GM18508 (cell line): ENCODE results near the gene FAM240A.

Experiments used
- ATAC-seq: cut with Tn5 transposase; IDR thresholded peaks from one replicate; pipeline ENCODE4 v1.9.1; 2021; ENCODE audit warnings: moderate number of reproducible peaks; ENCODE audit not compliant: insufficient read depth, unreplicated experiment

The FAM240A gene

DNA sequence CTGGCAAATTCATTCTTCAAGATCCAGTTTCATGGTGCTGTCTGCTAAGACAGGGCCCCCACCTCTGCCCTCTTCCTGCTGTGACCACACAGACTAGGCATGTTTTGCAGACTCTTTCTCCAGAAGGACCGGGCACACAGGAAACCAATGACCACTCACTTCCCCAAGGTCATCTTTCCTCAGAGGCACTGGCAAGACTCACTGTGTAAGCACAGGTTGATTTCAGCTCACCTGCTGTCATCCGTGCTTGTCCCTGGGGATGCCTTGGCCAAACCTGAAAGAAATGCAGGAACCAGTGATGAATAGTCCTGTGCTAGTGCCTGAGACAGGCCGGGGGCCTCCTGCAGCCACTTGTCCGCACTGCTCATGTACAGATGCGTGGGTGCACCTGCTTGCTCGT, 47.7 kb downstream of the FAM240A start:
- no peak for ATAC-seq

DNA sequence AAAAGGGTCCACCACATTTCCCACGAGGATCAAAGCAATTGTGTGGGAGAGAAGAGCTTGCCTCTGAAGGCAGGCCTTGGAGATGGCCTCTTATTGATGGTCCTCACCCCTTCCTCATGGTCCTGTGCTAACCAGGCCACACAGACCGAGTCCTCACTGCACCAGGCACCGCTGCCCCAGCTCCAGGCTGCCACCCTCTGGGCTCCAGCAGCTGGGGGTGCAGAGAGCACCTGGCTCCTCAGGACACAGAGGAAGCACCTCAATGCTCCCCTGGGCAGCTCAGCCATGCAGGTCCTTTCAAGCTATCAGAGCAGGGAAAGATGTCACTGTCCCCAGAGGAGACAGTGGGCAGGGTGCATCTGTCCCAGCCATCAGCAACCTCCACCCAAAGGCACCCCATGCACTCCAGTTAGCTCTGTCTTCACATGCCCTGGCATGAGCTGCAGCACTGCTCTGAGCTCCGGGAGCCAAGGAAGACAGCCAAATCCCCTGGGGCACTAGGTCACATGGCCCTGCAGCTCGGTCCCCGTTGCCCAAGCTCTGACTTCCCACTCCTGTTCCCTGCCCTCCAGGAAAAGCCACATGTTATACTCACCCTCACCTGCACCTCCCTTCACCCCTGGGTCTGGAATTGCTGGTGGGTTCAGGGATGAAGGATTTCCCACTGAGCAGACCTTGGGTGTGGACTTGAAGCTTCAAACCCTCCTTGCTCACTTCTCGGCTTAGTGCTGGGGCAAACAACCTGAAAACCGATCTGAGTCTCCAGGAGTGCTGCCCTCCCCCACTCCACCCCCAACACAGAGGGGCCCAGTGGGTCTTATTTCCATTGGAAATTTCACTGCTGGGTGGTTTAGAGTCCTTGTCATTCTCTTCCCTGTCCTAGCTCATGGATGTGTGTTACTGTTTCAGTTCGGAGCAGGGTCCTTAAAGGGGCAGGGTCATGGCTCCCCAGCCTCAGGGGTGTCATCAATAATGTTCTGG, 48.5 kb downstream of the FAM240A start:
- no peak for ATAC-seq

- ATAC-seq, result no peak
Observed at GRCh38 chr3:46661776-46662766, 49.7 kb downstream of the FAM240A start.

- no peak for ATAC-seq
Observed at GRCh38 chr3:46662771-46663551, 50.6 kb downstream of the FAM240A start.

- ATAC-seq, result no peak
Observed at GRCh38 chr3:46663591-46664135, 51.3 kb downstream of the FAM240A start.

- no peak for ATAC-seq
Observed at GRCh38 chr3:46664188-46664970, 52.1 kb downstream of the FAM240A start.

DNA sequence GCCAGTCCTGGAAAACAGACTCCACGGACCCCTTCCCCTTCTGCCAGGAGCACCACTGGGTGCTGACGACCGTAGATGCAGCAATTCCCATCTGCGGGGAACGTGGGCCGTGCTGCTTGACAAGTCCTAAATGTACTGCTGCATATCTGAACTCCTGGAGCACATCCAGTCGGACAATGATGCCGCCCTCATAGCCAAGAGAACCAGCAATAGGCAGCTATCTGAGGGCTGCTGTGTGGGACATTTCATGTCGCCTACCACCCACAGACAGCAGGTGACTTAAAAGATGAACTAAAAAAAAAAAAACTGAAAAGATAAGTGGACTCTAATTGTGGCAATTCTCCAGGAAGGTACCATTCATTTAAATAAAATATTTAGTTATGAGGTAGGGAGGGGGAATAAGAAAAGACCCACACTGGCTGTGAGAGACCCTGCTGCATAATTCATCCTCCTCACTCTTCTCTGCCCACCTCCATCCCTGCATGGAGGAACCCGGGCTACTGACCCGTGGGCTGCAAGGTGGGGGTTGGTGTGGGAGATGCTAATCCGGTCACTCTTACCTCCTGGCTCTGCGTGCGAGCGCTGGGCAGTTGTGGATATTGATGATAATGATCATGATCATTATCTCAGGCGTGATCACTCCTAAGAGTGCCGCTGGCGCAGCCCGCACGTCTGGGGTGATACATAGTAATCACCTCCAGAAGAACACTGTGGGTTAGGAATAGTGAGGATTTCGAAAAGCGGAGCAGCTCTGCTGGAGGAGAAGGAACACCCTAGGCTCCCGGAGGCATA, 52.8 kb downstream of the FAM240A start:
- ATAC-seq, result no peak

DNA sequence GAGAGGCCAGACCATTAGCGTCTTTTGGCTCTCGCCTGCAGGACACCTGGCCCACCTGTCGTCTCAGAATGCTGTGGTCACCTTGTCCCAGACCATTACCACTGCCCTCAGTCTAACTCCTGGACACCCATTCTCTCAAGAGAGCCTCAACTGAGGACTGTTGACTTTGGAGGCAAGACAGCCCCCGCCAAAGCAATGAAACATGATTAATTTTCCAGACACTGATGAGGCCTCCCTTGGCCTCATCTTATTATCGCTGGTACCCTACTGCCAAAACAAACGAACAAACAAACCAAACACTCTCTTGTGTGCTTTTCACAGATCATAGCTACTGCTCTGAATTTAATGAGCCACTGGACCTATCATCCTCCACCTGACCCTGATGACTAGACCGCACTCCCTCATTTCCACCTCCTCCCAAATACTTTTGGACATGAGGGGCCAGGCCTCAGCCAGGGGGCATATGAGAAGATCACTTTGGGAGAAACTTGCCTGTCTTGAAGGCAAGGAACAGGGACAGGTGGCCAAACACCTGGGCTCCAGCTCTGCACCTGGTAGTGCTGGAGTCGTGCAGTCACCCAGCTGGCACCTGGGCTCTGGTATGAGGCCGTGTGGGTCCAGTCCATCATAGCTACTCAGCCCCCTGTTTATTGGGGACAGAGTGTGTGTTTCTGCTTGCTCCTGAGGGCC, 53.6 kb downstream of the FAM240A start:
- ATAC-seq, result no peak

DNA sequence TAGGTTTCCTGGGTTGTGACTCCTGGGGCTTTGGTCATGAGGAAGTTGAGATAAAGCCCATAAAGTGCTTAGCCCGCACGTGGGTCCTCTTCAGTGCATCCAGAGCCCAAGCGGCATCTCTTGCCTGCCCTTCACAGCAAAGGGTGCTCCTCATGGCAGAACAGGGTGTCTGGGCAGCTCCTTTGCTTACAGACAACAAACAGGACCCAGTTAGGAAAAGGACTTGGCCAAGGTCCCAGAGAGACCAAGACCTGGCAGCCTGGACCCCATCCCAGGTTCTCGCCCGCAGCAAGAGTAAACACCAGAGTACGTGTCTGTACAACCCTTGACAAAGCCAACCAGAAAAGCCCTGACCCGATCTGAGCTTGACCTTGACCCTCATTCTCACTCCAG, 54.1 kb downstream of the FAM240A start:
- no peak for ATAC-seq

- no peak for ATAC-seq
Observed at GRCh38 chr3:46667061-46667621, 54.8 kb downstream of the FAM240A start.

DNA sequence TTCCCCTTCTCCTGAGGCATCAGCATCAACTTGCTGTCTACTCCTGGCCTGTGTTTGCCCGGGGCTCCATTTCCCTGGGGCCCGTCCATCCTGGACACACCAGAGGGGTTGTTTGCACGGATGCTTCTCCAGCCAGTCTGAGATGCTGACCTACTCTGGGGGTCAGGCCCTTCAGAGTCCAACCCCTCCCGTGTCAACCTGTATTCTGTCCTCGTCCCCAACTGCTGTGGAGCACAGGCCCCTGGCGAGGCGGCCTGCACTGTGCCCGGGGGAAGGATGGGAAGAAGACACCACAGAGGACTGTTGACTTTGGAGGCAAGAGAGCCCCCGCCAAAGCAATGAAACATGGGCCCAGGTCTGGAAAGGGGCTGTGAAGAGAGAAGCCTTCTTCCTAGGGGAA, 55.3 kb downstream of the FAM240A start:
- no peak for ATAC-seq

GRCh38 chr3:46668116-46668515, 55.8 kb downstream of the FAM240A start:
- ATAC-seq, result no peak

DNA sequence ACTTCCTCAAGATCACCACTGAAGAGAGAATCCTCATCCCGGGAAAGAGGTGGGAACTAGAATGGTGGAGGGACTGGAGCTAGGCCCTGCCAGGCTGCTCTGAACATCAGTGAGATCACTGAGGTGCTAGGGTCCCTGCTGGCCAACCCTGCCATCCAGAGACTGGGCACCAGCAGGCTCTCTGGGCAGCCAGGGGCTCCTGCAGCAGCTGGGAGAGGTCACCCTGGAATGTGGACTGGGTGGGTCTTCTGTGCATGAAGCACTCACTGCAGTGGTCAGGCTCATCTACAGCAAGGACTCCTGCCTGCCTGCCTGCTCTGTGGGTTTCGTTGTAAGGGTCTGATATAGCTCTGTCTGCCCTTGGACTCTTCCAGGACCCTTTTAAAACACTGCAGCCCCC, 56.3 kb downstream of the FAM240A start:
- no peak for ATAC-seq

DNA sequence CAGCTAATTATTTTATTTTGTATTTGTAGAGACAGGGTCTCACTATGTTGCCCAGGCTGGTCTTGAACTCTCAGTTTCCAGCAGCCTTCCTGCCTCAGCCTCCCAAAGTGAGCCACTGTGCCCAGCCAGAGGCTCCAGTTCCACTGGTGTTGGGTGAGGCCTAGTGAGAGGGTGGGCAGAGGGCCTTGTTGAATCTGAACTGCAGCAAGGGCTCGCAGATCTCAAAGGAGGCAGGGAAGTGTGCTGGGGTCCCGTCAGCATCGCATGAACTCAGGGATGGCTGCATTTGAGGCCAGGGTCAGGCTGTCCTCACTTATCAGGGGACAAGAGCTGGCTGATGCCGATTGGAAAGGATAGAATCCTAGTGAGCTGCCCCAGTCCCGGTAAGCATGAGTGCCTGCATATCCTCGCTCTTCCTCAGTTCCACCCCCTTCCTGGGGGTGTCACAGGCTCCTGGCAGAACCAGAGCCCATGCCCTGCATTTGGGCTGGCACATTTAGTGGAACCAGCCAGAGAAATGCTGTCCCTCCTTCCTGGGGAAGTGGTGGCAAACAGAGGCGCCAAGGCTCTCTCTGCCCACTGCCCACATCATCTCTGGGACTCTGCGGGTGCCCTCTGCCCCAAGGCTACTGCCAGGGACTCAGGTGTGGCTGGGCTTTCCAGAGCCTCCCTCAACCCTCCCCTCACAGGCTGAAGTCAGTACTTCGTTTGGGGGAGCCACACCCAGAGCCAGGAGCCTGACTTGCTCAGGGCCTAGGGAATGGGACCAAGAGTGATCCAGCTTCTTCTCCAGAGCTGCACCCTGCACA, 57.1 kb downstream of the FAM240A start:
- no peak for ATAC-seq

- ATAC-seq, result no peak
Observed at GRCh38 chr3:46670000-46670890, 57.9 kb downstream of the FAM240A start.
